Measurements from ENCODE around the gene CTPS1.

DNA sequence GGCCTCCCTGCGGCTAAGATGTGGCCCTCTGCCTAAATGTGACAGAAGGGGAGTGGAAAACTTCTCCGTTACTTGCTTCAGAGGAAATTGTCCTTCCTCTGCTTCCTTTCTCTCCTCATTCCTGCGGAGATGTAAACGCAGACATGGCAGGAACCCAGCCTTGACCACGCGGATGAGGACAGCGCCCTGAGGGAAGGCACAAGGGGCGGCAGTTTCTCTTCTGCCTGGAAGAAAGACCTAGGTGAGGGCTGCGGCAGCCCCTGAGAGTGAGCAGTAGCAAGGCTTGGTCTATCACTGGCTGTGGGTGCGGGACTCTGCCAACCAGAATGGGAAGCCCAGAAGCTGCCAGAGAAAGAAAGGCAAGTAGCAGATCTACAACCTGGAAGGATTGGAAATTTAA is 14.0 kb upstream of the CTPS1 start:
- TF ChIP-seq, protein P1, sequence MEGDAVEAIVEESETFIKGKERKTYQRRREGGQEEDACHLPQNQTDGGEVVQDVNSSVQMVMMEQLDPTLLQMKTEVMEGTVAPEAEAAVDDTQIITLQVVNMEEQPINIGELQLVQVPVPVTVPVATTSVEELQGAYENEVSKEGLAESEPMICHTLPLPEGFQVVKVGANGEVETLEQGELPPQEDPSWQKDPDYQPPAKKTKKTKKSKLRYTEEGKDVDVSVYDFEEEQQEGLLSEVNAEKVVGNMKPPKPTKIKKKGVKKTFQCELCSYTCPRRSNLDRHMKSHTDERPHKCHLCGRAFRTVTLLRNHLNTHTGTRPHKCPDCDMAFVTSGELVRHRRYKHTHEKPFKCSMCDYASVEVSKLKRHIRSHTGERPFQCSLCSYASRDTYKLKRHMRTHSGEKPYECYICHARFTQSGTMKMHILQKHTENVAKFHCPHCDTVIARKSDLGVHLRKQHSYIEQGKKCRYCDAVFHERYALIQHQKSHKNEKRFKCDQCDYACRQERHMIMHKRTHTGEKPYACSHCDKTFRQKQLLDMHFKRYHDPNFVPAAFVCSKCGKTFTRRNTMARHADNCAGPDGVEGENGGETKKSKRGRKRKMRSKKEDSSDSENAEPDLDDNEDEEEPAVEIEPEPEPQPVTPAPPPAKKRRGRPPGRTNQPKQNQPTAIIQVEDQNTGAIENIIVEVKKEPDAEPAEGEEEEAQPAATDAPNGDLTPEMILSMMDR (IDR thresholded peaks at IDR 0.05): no peak
- TF ChIP-seq POLR2A (IDR thresholded peaks at IDR 0.05): no peak
